ENCODE measurements around the gene PPP6R3. TPM values are rescaled to one million over a fixed set of nuclear protein-coding genes. Genes with fewer than 3 reads are reported as not detected.

PPP6R3 gene
- total RNA-seq, 2 donors from 2014 or later: 118 to 146 TPM

GRCh38 chr11:68551777-68552176 is 91.2 kb downstream of the PPP6R3 start:
- WGBS: 92% methylated on average over 3 of the region's 3 CpGs
- no peak overlapping the region for H3K4me3 ChIP-seq
- DNase-seq (ENCODE audit: low spot score): no peak
- intact Hi-C loops (cut with DNase I): no loop called here
- H3K36me3 ChIP-seq: no peaks in the 10 kb centered on the region
- no peaks in the 10 kb centered on the region for H3K27me3 ChIP-seq (replicated peaks; ENCODE audit: insufficient read depth)
- no peaks in the 10 kb centered on the region for H3K9me3 ChIP-seq
- peaks cover 2% of the 10 kb centered on the region for H3K4me1 ChIP-seq (replicated peaks)
- TF ChIP-seq CTCF (IDR thresholded peaks at IDR 0.05) (no peak), POLR2A (IDR thresholded peaks at IDR 0.05) (no peak), POLR2AphosphoS5 (IDR thresholded peaks at IDR 0.05) (no peak)
- no peak overlapping the region for H3K27ac ChIP-seq

GRCh38 chr11:68552542-68552941 is 92.0 kb downstream of the PPP6R3 start:
- H3K4me3 ChIP-seq: no peak overlapping the region
- DNase-seq (ENCODE audit: low spot score): no peak
- WGBS: 93% methylated on average over 2 of the region's 2 CpGs
- H3K36me3 ChIP-seq: no peaks in the 10 kb centered on the region
- intact Hi-C loops (cut with DNase I): no loop called here
- H3K27me3 ChIP-seq (replicated peaks; ENCODE audit: insufficient read depth): no peaks in the 10 kb centered on the region
- TF ChIP-seq POLR2AphosphoS5 (IDR thresholded peaks at IDR 0.05) (no peak), POLR2A (IDR thresholded peaks at IDR 0.05) (no peak), CTCF (IDR thresholded peaks at IDR 0.05) (no peak)
- H3K4me1 ChIP-seq (replicated peaks): peaks cover 2% of the 10 kb centered on the region
- no peaks in the 10 kb centered on the region for H3K9me3 ChIP-seq
- H3K27ac ChIP-seq: no peak overlapping the region

- DNase-seq (ENCODE audit: low spot score): no peak
- 88% methylated on average over 1 of the region's 1 CpG for WGBS
- H3K27ac ChIP-seq: no peak overlapping the region
- H3K27me3 ChIP-seq (replicated peaks; ENCODE audit: insufficient read depth): no peaks in the 10 kb centered on the region
- H3K4me1 ChIP-seq (replicated peaks): no peaks in the 10 kb centered on the region
- intact Hi-C loops (cut with DNase I): no loop called here
- H3K4me3 ChIP-seq: no peak overlapping the region
- TF ChIP-seq POLR2A (IDR thresholded peaks at IDR 0.05) (no peak), CTCF (IDR thresholded peaks at IDR 0.05) (no peak), POLR2AphosphoS5 (IDR thresholded peaks at IDR 0.05) (no peak)
- no peaks in the 10 kb centered on the region for H3K9me3 ChIP-seq
- no peaks in the 10 kb centered on the region for H3K36me3 ChIP-seq
These were observed 99.7 kb downstream of the PPP6R3 start for GRCh38 chr11:68560216-68560615.

GRCh38 chr11:68563454-68563853 is 102.9 kb downstream of the PPP6R3 start:
- no peaks in the 10 kb centered on the region for H3K27me3 ChIP-seq (replicated peaks; ENCODE audit: insufficient read depth)
- WGBS: 95% methylated on average over 2 of the region's 2 CpGs
- TF ChIP-seq CTCF (IDR thresholded peaks at IDR 0.05) (no peak), POLR2AphosphoS5 (IDR thresholded peaks at IDR 0.05) (no peak), POLR2A (IDR thresholded peaks at IDR 0.05) (no peak)
- intact Hi-C loops (cut with DNase I): no loop called here
- no peak overlapping the region for H3K27ac ChIP-seq
- no peaks in the 10 kb centered on the region for H3K36me3 ChIP-seq
- no peaks in the 10 kb centered on the region for H3K4me1 ChIP-seq (replicated peaks)
- DNase-seq (ENCODE audit: low spot score): no peak
- no peaks in the 10 kb centered on the region for H3K9me3 ChIP-seq
- H3K4me3 ChIP-seq: no peak overlapping the region

GRCh38 chr11:68564261-68564660 is 103.7 kb downstream of the PPP6R3 start:
- no peaks in the 10 kb centered on the region for H3K4me1 ChIP-seq (replicated peaks)
- TF ChIP-seq CTCF (IDR thresholded peaks at IDR 0.05) (no peak), POLR2A (IDR thresholded peaks at IDR 0.05) (no peak), POLR2AphosphoS5 (IDR thresholded peaks at IDR 0.05) (no peak)
- DNase-seq (ENCODE audit: low spot score): no peak
- no peak overlapping the region for H3K27ac ChIP-seq
- 92% methylated on average over 3 of the region's 3 CpGs for WGBS
- no peaks in the 10 kb centered on the region for H3K9me3 ChIP-seq
- H3K27me3 ChIP-seq (replicated peaks; ENCODE audit: insufficient read depth): no peaks in the 10 kb centered on the region
- no peaks in the 10 kb centered on the region for H3K36me3 ChIP-seq
- H3K4me3 ChIP-seq: no peak overlapping the region
- intact Hi-C loops (cut with DNase I): no loop called here
